HepG2 (cell line): ENCODE measurements around the gene GTF2F1. TPM values are rescaled to one million over a fixed set of nuclear protein-coding genes. Genes with fewer than 3 reads are reported as not detected.

Experiments
- HHEX ChIP-seq: IDR thresholded peaks from 2 replicates; pipeline ENCODE4 v1.6.1; 2016; ENCODE audit warnings: control low read depth
- HMG20A ChIP-seq: IDR thresholded peaks from 2 replicates; pipeline ENCODE4 v1.6.1; 2016; ENCODE audit warnings: borderline replicate concordance
- JDP2 ChIP-seq: sonication (generic); formaldehyde crosslinking; IDR thresholded peaks from 2 replicates; pipeline ENCODE4 v1.8.1; 2022; ENCODE audit warnings: missing genetic modification reagents, borderline replicate concordance
- NFIC ChIP-seq: IDR thresholded peaks from 2 replicates; pipeline ENCODE4 v1.6.1; 2012; ENCODE audit warnings: mild to moderate bottlenecking, low read length, inconsistent platforms
- NR0B2 ChIP-seq: sonication (generic); formaldehyde crosslinking; IDR thresholded peaks from 2 replicates; pipeline ENCODE4 v1.4.0; 2020; ENCODE audit warnings: mild to moderate bottlenecking, missing genetic modification reagents
- PPARG ChIP-seq: conservative IDR thresholded peaks from 2 replicates; pipeline ENCODE4 v1.6.1; 2016; ENCODE audit warnings: missing biosample characterization, missing genetic modification reagents
- PREB ChIP-seq: sonication (generic); formaldehyde crosslinking; IDR thresholded peaks from 2 replicates; pipeline ENCODE4 v1.4.0; 2020; ENCODE audit warnings: missing genetic modification reagents
- RFX5 ChIP-seq: IDR thresholded peaks from 2 replicates; pipeline ENCODE4 v1.6.1; 2011; ENCODE audit warnings: low read depth, low read length, improper control_type of control experiment
- SNAPC2 ChIP-seq: sonication (generic); formaldehyde crosslinking; IDR thresholded peaks from 2 replicates; pipeline ENCODE4 v1.8.1; 2022; ENCODE audit warnings: mild to moderate bottlenecking, missing genetic modification reagents
- THAP7 ChIP-seq: sonication (generic); formaldehyde crosslinking; IDR thresholded peaks from 2 replicates; pipeline ENCODE4 v1.8.1; 2023; ENCODE audit warnings: mild to moderate bottlenecking, missing genetic modification reagents
- UBTF ChIP-seq: sonication (generic); formaldehyde crosslinking; IDR thresholded peaks from 2 replicates; pipeline ENCODE4 v1.4.0; 2020; ENCODE audit warnings: mild to moderate bottlenecking, missing genetic modification reagents
- ZNF282 ChIP-seq: fragments of 450-650 bp; IDR thresholded peaks from 2 replicates; pipeline ENCODE4 v1.6.1; 2018; ENCODE audit not compliant: partially characterized antibody
- ZNF446 ChIP-seq: sonication (generic); formaldehyde crosslinking; IDR thresholded peaks from 2 replicates; pipeline ENCODE4 v1.5.0; 2020; ENCODE audit warnings: mild to moderate bottlenecking, missing genetic modification reagents
- ZNF563 ChIP-seq: sonication (generic); formaldehyde crosslinking; IDR thresholded peaks from 2 replicates; pipeline ENCODE4 v1.8.0; 2022; ENCODE audit warnings: mild to moderate bottlenecking, moderate library complexity, missing genetic modification reagents
- polyA plus RNA-seq, 8 experiments: library from polyadenylated mRNA; depleted of rRNA in 3 of 8; stranded (reverse) in 7 of 8; unstranded in 1 of 8; fragments of >200 nt; fragmentation: Illumina TruSeq in 4 of 8; extraction: Trizol in 4 of 8; gene quantifications; 2 replicates each; pipeline versions ENCODE4 v1.2.1 to v1.2.3, GENCODE V29; 2011 to 2016; ENCODE audit warnings: low read depth in 4 of 8, missing spikeins in 1 of 8, mixed read lengths in 1 of 8; ENCODE audit not compliant: insufficient read depth in 1 of 8
- total RNA-seq, 5 experiments: library from RNA; depleted of rRNA; stranded (reverse); fragments of >200 nt; fragmentation: Illumina TruSeq; extraction: Trizol; gene quantifications; 2 replicates each; pipeline ENCODE4 v1.2.3, GENCODE V29; 2016; ENCODE audit warnings: low read depth in 1 of 5
- TF ChIP-seq, protein P1 (sequence below): sonication (generic); formaldehyde crosslinking; IDR thresholded peaks from 2 replicates; pipeline ENCODE4 v1.8.0; 2022; ENCODE audit warnings: mild to moderate bottlenecking, missing genetic modification reagents, borderline replicate concordance
- TF ChIP-seq, protein P2 (sequence below): fragments of 450-650 bp; IDR thresholded peaks from 2 replicates; pipeline ENCODE4 v1.6.1; 2017; ENCODE audit warnings: mild to moderate bottlenecking
- TF ChIP-seq, protein P3 (sequence below): fragments of 450-650 bp; IDR thresholded peaks from 2 replicates; pipeline ENCODE4 v1.6.1; 2016
- TF ChIP-seq, protein P4 (sequence below): sonication (generic); formaldehyde crosslinking; IDR thresholded peaks from 2 replicates; pipeline ENCODE4 v1.4.0; 2020; ENCODE audit warnings: missing genetic modification reagents

GTF2F1 gene
- total and polyA plus RNA-seq, 2 of the 13 experiments (the other 11 are each of a cell fraction or from before 2014, with no cell fraction given) = 27.8 to 34.1 TPM

DNA sequence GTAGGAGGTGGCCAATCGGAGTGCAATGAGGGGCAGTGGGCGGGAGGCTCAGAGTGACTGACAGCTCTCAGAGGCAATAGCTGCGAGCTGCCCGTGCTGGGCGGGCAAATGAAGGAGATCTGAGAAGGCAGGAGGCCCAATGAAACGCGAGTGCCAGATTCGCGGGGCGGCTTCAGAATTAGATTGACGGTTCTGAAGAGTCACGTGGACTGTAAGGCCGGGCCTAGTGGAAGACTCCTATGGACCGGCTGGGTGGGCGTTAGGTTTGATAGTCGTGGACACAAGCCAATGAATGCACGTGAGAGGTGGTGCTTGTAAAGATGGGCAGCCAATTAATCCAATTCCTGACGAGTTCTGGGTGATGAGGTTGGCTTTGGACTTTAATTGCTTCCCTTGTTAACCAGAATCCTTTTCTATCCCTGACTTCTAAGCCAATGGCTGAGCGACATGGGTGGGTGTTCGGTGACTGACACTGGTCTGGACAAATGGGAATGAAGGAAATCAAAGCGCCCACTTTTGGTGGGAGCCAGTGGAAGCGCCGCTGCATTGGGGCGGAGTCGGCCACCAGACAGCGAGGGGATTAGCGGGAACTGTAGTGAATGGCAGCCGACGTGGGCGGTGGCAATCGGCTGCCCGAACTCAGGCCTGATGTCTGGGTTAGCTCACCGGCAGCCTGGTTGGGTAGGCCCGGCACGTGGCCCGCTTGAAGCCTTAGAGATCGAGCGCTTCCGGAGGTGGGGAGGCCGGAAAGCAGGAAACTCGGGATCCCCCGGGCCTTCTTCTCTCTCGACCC lies 32.2 kb upstream of the GTF2F1 start (continued):
- TF ChIP-seq, protein P1, sequence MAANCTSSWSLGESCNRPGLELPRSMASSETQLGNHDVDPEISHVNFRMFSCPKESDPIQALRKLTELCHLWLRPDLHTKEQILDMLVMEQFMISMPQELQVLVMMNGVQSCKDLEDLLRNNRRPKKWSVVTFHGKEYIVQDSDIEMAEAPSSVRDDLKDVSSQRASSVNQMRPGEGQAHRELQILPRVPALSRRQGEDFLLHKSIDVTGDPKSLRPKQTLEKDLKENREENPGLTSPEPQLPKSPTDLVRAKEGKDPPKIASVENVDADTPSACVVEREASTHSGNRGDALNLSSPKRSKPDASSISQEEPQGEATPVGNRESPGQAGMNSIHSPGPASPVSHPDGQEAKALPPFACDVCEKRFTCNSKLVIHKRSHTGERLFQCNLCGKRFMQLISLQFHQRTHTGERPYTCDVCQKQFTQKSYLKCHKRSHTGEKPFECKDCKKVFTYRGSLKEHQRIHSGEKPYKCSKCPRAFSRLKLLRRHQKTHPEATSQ (CRISPR knock-in tag) = no peak
- TF ChIP-seq PPARG (CRISPR knock-in tag) (no peak), PREB (CRISPR knock-in tag) (no peak), RFX5 (no peak; the same call in 1 of the 2 replicates), HMG20A (CRISPR knock-in tag) (no peak), ZNF282 (no peak), THAP7 (CRISPR knock-in tag) (no peak), HHEX (CRISPR knock-in tag) (no peak), ZNF563 (CRISPR knock-in tag) (peak; percentile 82; the same call in 1 of the 2 replicates), UBTF (CRISPR knock-in tag) (peak; percentile 46), ZNF446 (CRISPR knock-in tag) (no peak), NR0B2 (CRISPR knock-in tag) (no peak), JDP2 (no peak), NFIC (no peak), SNAPC2 (peak; percentile 71; the same call in 1 of the 2 replicates)
- TF ChIP-seq, protein P2, sequence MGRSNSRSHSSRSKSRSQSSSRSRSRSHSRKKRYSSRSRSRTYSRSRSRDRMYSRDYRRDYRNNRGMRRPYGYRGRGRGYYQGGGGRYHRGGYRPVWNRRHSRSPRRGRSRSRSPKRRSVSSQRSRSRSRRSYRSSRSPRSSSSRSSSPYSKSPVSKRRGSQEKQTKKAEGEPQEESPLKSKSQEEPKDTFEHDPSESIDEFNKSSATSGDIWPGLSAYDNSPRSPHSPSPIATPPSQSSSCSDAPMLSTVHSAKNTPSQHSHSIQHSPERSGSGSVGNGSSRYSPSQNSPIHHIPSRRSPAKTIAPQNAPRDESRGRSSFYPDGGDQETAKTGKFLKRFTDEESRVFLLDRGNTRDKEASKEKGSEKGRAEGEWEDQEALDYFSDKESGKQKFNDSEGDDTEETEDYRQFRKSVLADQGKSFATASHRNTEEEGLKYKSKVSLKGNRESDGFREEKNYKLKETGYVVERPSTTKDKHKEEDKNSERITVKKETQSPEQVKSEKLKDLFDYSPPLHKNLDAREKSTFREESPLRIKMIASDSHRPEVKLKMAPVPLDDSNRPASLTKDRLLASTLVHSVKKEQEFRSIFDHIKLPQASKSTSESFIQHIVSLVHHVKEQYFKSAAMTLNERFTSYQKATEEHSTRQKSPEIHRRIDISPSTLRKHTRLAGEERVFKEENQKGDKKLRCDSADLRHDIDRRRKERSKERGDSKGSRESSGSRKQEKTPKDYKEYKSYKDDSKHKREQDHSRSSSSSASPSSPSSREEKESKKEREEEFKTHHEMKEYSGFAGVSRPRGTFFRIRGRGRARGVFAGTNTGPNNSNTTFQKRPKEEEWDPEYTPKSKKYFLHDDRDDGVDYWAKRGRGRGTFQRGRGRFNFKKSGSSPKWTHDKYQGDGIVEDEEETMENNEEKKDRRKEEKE = no peak
- TF ChIP-seq, protein P3, sequence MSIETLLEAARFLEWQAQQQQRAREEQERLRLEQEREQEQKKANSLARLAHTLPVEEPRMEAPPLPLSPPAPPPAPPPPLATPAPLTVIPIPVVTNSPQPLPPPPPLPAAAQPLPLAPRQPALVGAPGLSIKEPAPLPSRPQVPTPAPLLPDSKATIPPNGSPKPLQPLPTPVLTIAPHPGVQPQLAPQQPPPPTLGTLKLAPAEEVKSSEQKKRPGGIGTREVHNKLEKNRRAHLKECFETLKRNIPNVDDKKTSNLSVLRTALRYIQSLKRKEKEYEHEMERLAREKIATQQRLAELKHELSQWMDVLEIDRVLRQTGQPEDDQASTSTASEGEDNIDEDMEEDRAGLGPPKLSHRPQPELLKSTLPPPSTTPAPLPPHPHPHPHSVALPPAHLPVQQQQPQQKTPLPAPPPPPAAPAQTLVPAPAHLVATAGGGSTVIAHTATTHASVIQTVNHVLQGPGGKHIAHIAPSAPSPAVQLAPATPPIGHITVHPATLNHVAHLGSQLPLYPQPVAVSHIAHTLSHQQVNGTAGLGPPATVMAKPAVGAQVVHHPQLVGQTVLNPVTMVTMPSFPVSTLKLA = peak; percentile 69
- TF ChIP-seq, protein P4, sequence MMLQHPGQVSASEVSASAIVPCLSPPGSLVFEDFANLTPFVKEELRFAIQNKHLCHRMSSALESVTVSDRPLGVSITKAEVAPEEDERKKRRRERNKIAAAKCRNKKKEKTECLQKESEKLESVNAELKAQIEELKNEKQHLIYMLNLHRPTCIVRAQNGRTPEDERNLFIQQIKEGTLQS (CRISPR knock-in tag) = no peak
